DMS153 treated with DMSO at 0.1 percent for 48 hours (cell line): ENCODE results near the gene NAV2.

ENCODE experiments used
- DNase-seq: peaks from one replicate; lab custom pipeline; 2025; ENCODE audit not compliant: unreplicated experiment; lab: John Stamatoyannopoulos, UW

The NAV2 gene

GRCh38 chr11:20031155-20032001 lies 318.7 kb downstream of the NAV2 start:
- DNase-seq, result no peak

- no peak for DNase-seq
Measured at GRCh38 chr11:20032127-20032526, 319.5 kb downstream of the NAV2 start.

- DNase-seq, result no peak
Measured at GRCh38 chr11:20032577-20033260, 320.1 kb downstream of the NAV2 start.

- DNase-seq, result no peak
Measured at GRCh38 chr11:20033806-20034205, 321.2 kb downstream of the NAV2 start.

GRCh38 chr11:20034941-20035340 lies 322.3 kb downstream of the NAV2 start:
- no peak for DNase-seq

- DNase-seq, result no peak
Measured at GRCh38 chr11:20035375-20035700, 322.7 kb downstream of the NAV2 start.

- DNase-seq, result peak; percentile 63
Measured at GRCh38 chr11:20035701-20036601, 323.3 kb downstream of the NAV2 start.

GRCh38 chr11:20036626-20037335 lies 324.1 kb downstream of the NAV2 start:
- no peak for DNase-seq

GRCh38 chr11:20037396-20038153 lies 324.9 kb downstream of the NAV2 start:
- DNase-seq, result no peak

- DNase-seq, result no peak
Measured at GRCh38 chr11:20038412-20038811, 325.8 kb downstream of the NAV2 start.

GRCh38 chr11:20038972-20039371 lies 326.3 kb downstream of the NAV2 start:
- DNase-seq, result no peak

- DNase-seq, result no peak
Measured at GRCh38 chr11:20041499-20041898, 328.9 kb downstream of the NAV2 start.

GRCh38 chr11:20042045-20042639 lies 329.5 kb downstream of the NAV2 start:
- DNase-seq, result no peak

- DNase-seq, result no peak
Measured at GRCh38 chr11:20042811-20043341, 330.2 kb downstream of the NAV2 start.

GRCh38 chr11:20043992-20044391 lies 331.4 kb downstream of the NAV2 start:
- no peak for DNase-seq

GRCh38 chr11:20045098-20045688 lies 332.6 kb downstream of the NAV2 start:
- no peak for DNase-seq

- DNase-seq, result no peak
Measured at GRCh38 chr11:20046416-20046815, 333.8 kb downstream of the NAV2 start.

GRCh38 chr11:20047006-20047768 lies 334.6 kb downstream of the NAV2 start:
- DNase-seq, result no peak
